Large intestine (tissue), 3 donors: ENCODE data around the gene ECHDC3. TPM values are rescaled to one million over a fixed set of nuclear protein-coding genes. Genes with fewer than 3 reads are reported as not detected.

ENCODE experiments used
- DNase-seq, 2 donors: peaks; one replicate each; pipeline versions ENCODE4 v3.0.0 to v3.0.0-alpha.2; 2013
- H3K27ac ChIP-seq: one replicate; pipeline ENCODE4 v1.5.1; 2013; ENCODE audit warnings: low read length
- H3K27me3 ChIP-seq: 2 replicates; pipeline ENCODE4 v1.6.1; 2013; ENCODE audit warnings: low read length; ENCODE audit not compliant: control insufficient read depth, insufficient read depth
- H3K36me3 ChIP-seq: 2 replicates; pipeline ENCODE4 v1.6.1; 2013; ENCODE audit warnings: low read length; ENCODE audit not compliant: control insufficient read depth, insufficient read depth
- H3K4me1 ChIP-seq: one replicate; pipeline ENCODE4 v1.6.1; 2013; ENCODE audit warnings: low read length; ENCODE audit not compliant: control insufficient read depth, insufficient read depth
- H3K4me3 ChIP-seq: one replicate; pipeline ENCODE4 v1.5.1; 2013; ENCODE audit warnings: low read length
- H3K9me3 ChIP-seq: one replicate; pipeline ENCODE4 v1.6.1; 2013; ENCODE audit warnings: mild to moderate bottlenecking, low read depth, low read length, moderate library complexity; ENCODE audit not compliant: control insufficient read depth
- WGBS: methylation state at CpG from one replicate; pipeline ENCODE4 v1.1.5; 2013; ENCODE audit warnings: low lambda C conversion rate; ENCODE audit not compliant: insufficient coverage; 5-methylcytosine and 5-hydroxymethylcytosine counted together
- polyA plus RNA-seq: library from polyadenylated mRNA; unstranded; fragments of 120-200 nt; gene quantifications from one replicate; pipeline ENCODE4 v1.2.1, GENCODE V29; 2013

Gene ECHDC3
- polyA plus RNA-seq, 1 donor: 9.6 TPM

DNA sequence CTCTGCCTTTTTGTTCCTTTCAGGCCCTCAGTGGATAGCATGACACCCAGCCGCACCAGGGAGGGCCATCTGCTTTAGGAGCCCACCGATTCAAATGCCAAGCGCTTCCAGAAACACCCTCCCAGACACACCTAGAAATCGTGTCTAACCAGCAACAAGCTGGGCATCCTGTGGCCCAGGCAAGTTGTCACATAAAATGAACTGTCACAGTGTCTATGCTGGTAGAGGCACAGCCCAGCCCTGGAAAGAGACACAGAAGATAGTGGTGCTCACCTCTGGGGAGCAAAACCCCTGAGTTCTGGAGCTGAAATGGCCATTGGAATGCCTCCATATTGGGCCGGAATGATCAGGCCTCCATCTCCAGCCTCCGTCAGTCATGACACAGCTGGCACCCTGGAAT, 38.9 kb downstream of the ECHDC3 start:
- no peak for DNase-seq
- Histone ChIP-seq H3K36me3 (no peaks in the 10 kb centered on the region), H3K9me3 (no peaks in the 10 kb centered on the region), H3K4me1 (no peaks in the 10 kb centered on the region), H3K27me3 (no peaks in the 10 kb centered on the region), H3K27ac (no peak overlapping the region), H3K4me3 (no peak overlapping the region)
- no CpG with 5 or more reads among the region's 6 CpGs for WGBS

DNA sequence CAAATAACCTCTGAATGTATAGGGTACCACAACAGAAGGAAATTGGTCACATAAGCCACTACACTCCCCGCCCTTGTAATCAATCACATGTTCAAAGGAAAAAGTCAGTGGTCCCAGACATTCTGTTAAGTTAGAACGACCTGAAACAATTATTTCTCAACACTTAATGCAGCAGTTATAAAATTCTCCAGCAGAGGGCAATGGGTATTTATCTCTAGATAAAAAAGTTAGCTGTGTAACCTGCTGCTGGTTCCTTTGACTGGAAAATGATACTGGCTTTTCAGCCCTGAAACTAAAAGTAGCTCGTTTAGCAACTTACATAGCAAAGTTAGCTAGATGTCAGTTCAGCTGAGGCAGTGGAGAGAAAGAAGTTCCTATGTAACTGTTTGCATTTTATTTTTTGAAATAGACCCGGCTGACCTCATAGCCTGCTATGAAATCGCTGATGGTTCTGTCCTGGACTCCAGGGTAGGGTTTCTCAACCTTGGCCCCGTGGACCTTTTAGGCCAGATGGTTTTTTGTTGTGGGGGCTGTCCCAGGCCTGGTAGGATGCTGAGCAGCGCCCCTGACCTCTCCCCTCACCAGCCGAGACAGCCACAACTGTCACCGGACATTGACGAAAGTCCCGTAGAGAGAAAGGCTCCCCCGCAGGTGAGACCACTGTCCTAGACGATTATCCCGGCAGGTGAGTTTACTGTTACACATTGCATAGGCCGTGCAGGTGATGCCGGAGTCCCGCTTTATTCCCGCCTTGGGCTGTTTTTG, 40.8 kb downstream of the ECHDC3 start:
- Histone ChIP-seq H3K27me3 (peaks cover 5% of the 10 kb centered on the region), H3K9me3 (no peaks in the 10 kb centered on the region), H3K36me3 (no peaks in the 10 kb centered on the region), H3K4me1 (no peaks in the 10 kb centered on the region), H3K4me3 (no peak overlapping the region), H3K27ac (no peak overlapping the region)
- peak; percentile 35 to 57 for DNase-seq
- no CpG with 5 or more reads among the region's 18 CpGs for WGBS

DNA sequence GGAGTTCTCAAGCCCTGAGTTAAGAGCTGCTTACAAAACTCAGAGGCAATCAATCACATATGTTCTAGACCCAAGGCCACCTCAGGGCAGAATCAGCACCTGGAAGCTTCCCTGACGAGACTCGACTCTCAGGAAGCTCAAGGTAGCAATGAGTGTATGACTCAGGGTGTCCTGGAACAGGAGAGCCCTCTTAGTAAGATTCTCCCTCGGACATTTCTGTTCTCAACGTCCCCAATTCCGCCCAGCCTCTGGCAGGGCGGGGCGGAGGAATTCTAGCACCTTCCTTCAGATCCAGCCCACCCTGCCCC, 41.3 kb downstream of the ECHDC3 start:
- DNase-seq: no peak
- WGBS: no CpG with 5 or more reads among the region's 7 CpGs
- no peak overlapping the region for H3K4me3 ChIP-seq

DNA sequence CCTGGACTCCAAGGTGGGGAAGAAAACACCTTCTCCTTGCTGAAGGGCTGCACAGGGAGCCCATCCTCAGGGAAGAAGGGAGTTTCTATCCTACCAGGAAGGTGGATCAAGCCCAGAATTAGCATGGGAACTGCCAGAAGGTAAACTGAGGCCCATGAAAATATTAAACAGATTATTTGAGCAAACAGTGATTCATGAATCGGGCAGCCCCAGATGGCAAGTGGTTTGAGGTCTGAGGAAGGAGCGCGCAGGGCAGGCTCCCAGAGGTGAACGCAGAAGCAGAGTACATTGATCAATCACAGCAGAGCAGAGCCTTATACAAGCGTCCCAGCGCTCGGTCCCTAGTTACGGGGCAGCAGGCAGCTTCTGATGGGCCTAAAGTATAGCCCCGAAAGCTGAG, 45.2 kb downstream of the ECHDC3 start:
- Histone ChIP-seq H3K4me3 (no peak overlapping the region), H3K27ac (no peak overlapping the region), H3K9me3 (no peaks in the 10 kb centered on the region), H3K27me3 (peaks cover 5% of the 10 kb centered on the region), H3K4me1 (no peaks in the 10 kb centered on the region), H3K36me3 (no peaks in the 10 kb centered on the region)
- WGBS: no CpG with 5 or more reads among the region's 9 CpGs
- DNase-seq: no peak

More for the DNA sequence above, 41.3 kb downstream of the ECHDC3 start:
- no peaks in the 10 kb centered on the region for H3K9me3 ChIP-seq
- no peak overlapping the region for H3K27ac ChIP-seq
- H3K4me1 ChIP-seq: no peaks in the 10 kb centered on the region
- H3K36me3 ChIP-seq: no peaks in the 10 kb centered on the region
- H3K27me3 ChIP-seq: peaks cover 5% of the 10 kb centered on the region

DNA sequence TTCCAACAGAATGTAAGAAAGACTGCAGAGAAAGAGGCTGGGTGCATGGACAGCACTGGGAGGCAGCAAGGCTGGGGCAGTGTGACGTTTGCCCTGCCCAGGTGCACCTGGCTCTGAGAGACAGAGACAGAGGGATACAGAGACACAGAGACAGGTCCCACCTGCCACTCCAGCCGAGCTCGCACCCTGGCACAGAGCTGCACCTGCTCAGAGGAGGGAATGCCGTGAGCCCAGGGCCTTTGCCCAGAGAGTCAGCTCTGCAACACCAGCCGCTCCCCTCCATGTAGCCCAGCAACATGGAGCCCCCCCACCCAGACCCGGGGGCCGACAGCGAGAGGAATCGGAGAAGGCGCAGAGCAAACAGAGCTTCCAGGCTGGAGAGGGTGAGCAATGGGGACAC, 45.7 kb downstream of the ECHDC3 start:
- no peaks in the 10 kb centered on the region for H3K36me3 ChIP-seq
- DNase-seq: no peak
- WGBS: no CpG with 5 or more reads among the region's 10 CpGs
- no peak overlapping the region for H3K4me3 ChIP-seq
- H3K4me1 ChIP-seq: no peaks in the 10 kb centered on the region
- no peak overlapping the region for H3K27ac ChIP-seq
- no peaks in the 10 kb centered on the region for H3K9me3 ChIP-seq
- H3K27me3 ChIP-seq: peaks cover 5% of the 10 kb centered on the region

DNA sequence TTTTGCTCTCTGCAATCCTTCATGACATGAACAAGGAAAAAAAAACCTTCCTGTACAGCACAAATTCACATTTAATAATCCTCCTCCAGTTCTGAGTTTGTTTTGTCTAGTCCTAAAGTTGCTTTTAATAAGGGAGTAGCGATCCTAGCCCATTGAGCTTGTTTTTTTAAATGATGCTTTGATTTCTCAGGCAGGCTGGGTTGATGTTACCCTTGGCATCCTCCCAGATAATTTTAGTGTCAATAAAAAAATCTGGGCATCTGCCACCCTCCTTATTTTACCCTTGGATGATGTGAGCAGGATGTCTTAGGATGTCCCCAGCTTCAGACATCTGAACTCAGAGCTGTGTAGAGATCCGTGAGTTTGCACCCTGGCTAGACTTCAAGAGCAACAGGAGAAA, 47.1 kb downstream of the ECHDC3 start:
- WGBS: 86% methylated on average over 1 of the region's 2 CpGs
- no peak for DNase-seq
- Histone ChIP-seq H3K4me3 (no peak overlapping the region), H3K27ac (no peak overlapping the region), H3K27me3 (peaks cover 5% of the 10 kb centered on the region), H3K9me3 (no peaks in the 10 kb centered on the region), H3K36me3 (no peaks in the 10 kb centered on the region), H3K4me1 (peaks cover 7% of the 10 kb centered on the region)

DNA sequence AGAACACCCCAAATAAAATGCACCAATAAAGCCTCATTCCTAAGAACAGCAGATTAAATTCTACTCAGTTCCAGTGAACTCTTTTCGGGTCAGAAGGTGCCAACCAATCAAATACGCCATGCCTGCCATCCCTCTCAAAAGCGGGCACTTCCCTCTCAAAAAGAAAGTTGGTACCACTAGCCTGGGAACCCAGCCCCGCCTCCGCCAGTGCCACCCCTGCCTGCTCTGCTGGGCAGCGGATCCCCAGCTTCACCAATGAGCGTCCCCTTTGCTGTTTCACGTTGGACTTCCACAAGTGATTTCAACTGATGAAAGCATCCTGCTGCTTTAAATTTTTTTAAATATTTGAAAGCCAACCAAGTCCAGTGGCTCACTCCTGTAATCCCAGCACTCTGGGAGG, 47.8 kb downstream of the ECHDC3 start:
- Histone ChIP-seq H3K36me3 (no peaks in the 10 kb centered on the region), H3K9me3 (no peaks in the 10 kb centered on the region), H3K27me3 (peaks cover 5% of the 10 kb centered on the region), H3K4me3 (no peak overlapping the region), H3K27ac (no peak overlapping the region), H3K4me1 (peaks cover 11% of the 10 kb centered on the region)
- WGBS: no CpG with 5 or more reads among the region's 8 CpGs
- no peak for DNase-seq

DNA sequence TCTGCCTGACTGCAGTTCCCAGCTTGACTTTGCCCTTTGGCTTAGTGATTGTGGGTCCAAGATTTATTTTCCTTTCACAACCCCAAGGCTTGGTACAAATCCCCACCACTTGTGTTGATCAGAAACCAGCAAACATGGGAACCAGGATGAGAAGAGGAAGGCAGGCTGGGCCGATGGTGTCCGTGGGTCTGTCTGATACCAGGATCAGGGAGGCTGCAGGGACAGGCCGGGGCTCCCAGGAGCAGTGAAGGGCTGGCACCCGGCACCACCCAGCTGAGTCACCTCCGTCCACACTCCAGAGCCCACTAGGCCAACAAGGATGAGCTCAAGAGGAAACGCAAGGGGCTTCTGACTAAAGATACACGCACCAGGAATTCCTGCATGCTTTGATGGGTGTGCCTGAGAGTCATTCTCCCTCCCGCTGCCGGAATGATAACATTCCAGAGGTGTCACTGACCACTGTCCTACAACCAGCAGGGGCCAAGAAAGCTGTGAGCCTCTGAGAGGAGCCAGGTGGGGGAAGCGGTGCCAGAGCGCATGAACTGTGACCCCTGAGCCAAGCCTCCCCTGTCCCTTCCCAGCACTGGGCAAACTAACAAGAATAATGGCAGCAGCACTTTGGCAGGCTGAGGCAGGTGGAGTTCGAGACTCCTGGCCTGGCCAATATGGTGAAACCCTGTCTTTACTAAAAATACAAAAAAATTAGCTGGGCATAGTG, 51.7 kb downstream of the ECHDC3 start:
- no peaks in the 10 kb centered on the region for H3K27me3 ChIP-seq
- peaks cover 14% of the 10 kb centered on the region for H3K4me1 ChIP-seq
- DNase-seq: peak; percentile 68 to 71
- H3K4me3 ChIP-seq: no peak overlapping the region
- no peaks in the 10 kb centered on the region for H3K36me3 ChIP-seq
- no peaks in the 10 kb centered on the region for H3K9me3 ChIP-seq
- WGBS: no CpG with 5 or more reads among the region's 12 CpGs
- H3K27ac ChIP-seq: peak overlapping the region; percentile 87

DNA sequence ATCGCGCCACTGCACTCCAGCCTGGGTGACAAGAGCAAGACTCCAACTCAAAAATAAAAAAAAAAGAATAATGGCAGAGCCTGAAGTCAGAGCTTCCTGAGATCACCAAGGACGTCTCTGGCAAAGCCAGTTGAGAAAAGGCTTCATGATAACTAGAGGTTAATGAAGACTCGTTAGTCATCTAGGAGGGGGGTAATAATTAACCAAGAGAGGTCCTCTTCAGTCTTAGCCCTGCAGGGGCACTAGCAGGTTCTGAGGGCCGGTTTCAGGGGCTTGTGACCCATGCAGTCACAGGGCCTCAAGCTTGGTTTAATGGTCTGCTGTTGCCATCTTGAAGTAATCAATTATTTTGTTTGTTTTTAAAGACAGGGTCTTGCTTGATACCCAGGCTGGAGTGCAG, 52.4 kb downstream of the ECHDC3 start:
- Histone ChIP-seq H3K4me3 (no peak overlapping the region), H3K27me3 (no peaks in the 10 kb centered on the region), H3K4me1 (peaks cover 14% of the 10 kb centered on the region), H3K36me3 (no peaks in the 10 kb centered on the region), H3K9me3 (no peaks in the 10 kb centered on the region), H3K27ac (peak overlapping the region; percentile 87)
- WGBS: no CpG with 5 or more reads among the region's 5 CpGs
- DNase-seq: peak; percentile 39 to 52

DNA sequence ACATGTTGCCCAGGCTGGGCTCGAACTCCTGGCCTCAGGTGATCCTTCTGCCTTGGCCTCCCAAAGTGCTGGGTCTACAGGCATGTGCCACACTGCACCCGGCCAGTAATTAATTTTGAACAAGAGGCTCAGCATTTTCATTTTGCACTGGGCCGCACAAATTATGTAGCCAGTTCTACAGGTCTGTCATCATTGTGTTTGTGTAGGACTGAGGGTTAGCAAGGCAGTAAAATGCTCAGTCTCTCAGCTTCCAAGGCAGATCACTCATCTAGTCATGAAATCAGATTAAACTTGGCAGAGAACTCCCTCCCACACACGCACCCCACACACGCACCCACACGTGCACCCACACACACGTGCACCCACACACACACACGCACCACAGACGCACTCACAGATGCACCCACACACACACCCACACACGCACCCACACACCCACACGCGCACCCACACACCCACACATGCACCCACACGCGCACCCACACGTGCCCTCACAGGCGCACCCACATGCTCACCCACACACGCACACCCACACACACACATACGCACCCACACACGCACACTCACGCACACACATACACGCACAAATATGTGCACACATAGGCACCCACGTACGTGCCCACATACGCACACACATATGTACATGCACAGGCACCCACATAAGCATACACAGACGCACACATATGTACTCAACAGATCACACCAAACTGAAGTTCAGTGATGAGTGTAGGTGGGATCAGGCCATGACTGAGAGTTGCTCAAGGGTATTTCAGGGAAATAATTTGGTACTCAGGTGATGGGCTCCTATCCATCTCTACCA, 53.1 kb downstream of the ECHDC3 start:
- no peak overlapping the region for H3K4me3 ChIP-seq
- H3K27me3 ChIP-seq: no peaks in the 10 kb centered on the region
- H3K9me3 ChIP-seq: no peaks in the 10 kb centered on the region
- peak overlapping the region; percentile 87 for H3K27ac ChIP-seq
- no peaks in the 10 kb centered on the region for H3K36me3 ChIP-seq
- no peak for DNase-seq
- peaks cover 14% of the 10 kb centered on the region for H3K4me1 ChIP-seq
- 100% methylated on average over 2 of the region's 25 CpGs for WGBS
